Activated naive CD4-positive, alpha-beta T cell (primary cell): ENCODE measurements around the gene DPYD.

Experiments
- DNase-seq, 4 experiments: peaks; one replicate each; lab custom pipeline; 2025; lab: John Stamatoyannopoulos, UW

DPYD gene

DNA sequence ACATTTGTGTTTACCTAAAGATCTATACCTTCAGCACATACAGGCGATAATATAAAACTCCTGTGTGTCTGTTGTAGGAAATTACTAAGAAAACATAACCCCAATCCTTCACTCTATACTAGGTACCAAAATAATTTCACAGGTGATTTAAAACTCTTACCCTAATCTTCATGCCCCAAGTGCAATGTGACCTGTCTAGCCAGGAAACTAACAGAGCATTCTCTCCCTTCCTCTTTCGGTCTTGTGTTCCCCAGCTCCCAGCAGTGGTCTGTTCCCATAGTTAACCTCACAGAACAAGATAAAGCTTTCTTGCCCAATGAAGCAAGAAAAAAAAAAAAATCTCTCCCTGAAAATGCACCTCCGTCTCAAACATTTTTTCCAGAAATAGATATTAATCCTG lies 493.5 kb downstream of the DPYD start:
- no peak for DNase-seq

DNA sequence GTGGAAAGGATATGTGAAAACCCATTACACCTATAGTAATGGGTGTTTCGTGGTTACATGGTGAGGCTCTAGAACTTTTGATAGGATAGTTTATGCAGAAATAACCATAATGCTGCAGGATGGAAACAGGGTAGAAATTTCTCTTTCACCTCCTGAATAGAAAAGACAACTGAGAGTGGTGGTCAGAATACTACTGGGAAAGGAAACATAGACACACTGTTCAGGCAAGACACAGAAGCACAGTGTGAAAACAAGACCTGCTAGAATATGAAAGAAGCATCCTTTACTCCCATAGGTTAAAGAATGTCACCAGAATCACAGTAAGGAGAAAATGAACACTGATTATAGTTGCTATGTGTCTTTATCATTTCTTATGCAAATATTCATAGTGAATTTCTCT lies 496.6 kb downstream of the DPYD start:
- no peak for DNase-seq

DNA sequence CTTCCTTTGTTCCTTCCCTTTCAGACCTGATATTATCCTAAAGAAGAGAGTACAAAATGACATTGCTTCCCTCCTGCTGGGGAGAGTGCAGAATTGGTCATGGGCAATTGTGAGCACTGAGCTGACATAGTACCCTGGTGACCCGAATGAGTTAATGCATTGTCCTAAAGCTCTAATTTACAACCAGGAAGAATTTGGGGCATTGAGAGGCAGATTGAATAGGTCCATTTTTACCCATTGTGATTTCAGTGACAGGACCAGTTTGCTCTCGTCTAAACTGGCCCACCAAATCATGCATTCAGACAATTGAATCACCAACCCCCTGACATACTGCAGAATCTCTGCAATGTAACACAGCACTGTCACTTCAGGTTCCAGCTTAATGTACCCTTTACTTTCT lies 497.4 kb downstream of the DPYD start:
- DNase-seq = no peak

- DNase-seq = no peak
Measured at GRCh38 chr1:97417661-97418060, 503.2 kb downstream of the DPYD start.

DNA sequence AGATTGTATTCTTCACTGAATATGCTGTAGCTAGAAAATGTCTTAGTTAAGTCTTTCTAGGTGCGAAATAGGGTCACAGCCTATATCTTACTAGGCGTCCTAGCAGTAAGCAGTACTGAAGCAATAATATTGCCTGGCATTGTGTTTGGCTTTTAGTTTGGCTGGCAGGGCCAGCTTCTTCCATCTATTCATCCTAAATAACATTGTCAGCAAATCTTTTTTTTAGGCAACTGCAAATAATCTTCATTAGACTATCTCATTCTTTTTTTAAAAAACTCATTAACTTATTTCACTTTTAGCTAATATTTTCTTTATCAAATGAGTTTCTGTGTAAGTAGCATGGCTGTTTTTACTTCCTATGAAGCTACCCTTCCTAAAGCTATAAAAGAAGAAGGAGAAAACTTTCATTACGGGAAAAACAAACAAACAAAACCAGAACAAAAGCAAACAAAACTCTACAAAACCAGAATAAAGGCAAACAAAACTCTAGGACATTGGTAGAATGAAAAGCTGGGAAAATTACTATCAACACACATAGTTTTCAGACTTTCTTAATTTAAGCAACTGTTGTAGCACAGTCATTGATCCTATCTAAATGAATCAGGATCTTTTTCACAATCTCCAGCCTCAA lies 506.0 kb downstream of the DPYD start:
- DNase-seq = no peak

- no peak for DNase-seq
Measured at GRCh38 chr1:97412737-97413136, 508.1 kb downstream of the DPYD start.

GRCh38 chr1:97412166-97412565 lies 508.7 kb downstream of the DPYD start:
- no peak for DNase-seq

- DNase-seq = no peak
Measured at GRCh38 chr1:97396463-97396862, 524.4 kb downstream of the DPYD start.

GRCh38 chr1:97392701-97393100 lies 528.1 kb downstream of the DPYD start:
- no peak for DNase-seq

DNA sequence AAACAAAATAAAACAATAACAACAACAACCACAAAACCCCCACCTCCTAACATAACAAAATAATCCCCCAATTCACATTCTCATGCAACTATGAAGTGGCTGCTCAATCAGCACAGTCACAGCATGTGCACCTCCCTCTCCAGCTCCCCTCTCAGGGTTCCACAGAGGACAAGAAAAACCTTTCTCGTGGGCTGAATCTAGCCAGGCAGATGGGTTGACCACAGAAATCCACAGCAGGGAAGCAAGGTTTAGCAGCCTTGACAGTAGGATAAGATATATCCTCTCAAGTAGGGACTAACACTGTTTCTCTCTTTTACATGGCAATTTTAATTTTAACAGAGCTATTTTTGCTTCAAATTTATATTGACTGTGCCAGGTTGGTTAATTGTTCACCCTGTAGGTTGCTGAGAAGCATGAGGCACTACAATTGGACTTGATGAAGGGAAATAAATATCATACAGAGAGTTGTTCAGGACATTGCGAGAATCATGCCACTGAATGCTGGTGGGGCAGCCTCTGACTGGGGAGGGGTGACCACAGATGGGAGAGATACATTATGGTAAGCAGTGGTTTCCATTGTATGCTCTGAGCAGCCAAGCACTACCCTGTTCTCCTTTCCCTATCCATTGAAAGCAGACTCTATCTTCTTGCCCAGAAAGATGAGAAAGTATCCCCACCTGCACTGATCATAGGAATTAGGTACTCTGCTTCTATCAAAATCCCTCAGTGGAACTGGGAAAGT lies 535.1 kb downstream of the DPYD start:
- DNase-seq = no peak

DNA sequence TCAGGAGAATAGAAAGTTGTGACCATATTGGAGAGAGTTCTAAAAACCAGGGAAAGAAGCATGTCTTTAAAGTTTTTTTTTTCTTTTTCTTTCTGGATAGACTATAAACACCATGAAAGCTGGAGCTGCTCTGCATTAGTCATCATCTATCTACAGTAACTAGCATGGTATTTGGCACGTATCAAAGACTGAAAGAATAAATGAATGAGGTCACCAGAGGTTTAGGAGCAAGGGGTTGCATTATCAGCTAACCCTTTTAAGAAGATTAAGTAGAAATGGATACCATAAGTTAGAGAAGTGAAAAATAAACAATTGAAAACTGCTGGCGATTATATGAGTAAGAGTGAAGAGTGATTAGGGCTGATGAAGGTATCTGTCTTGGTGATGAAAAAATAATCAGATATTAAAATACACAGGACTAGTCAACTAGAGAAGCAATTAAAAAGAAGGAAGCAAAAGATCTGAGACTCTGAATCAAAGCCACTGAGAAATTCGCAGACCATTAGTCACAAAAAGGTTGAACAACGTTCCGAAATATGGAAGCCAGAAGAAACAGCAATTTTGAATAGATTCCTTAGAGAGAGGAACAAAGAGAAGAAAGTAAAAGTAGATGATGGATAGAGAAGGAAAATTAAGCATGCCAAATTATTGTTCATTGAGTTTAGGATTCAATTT lies 536.4 kb downstream of the DPYD start:
- DNase-seq = no peak

- no peak for DNase-seq
Measured at GRCh38 chr1:97383797-97384196, 537.0 kb downstream of the DPYD start.

GRCh38 chr1:97382206-97382605 lies 538.6 kb downstream of the DPYD start:
- no peak for DNase-seq

GRCh38 chr1:97379387-97380075 lies 541.3 kb downstream of the DPYD start:
- no peak for DNase-seq

GRCh38 chr1:97378596-97378995 lies 542.2 kb downstream of the DPYD start:
- DNase-seq = no peak

GRCh38 chr1:97377432-97378034 lies 543.3 kb downstream of the DPYD start:
- no peak for DNase-seq

GRCh38 chr1:97373000-97373399 lies 547.8 kb downstream of the DPYD start:
- no peak for DNase-seq

- DNase-seq = no peak
Measured at GRCh38 chr1:97372531-97372930, 548.3 kb downstream of the DPYD start.

GRCh38 chr1:97368296-97368695 lies 552.5 kb downstream of the DPYD start:
- no peak for DNase-seq

- DNase-seq = no peak
Measured at GRCh38 chr1:97366984-97367383, 553.9 kb downstream of the DPYD start.

DNA sequence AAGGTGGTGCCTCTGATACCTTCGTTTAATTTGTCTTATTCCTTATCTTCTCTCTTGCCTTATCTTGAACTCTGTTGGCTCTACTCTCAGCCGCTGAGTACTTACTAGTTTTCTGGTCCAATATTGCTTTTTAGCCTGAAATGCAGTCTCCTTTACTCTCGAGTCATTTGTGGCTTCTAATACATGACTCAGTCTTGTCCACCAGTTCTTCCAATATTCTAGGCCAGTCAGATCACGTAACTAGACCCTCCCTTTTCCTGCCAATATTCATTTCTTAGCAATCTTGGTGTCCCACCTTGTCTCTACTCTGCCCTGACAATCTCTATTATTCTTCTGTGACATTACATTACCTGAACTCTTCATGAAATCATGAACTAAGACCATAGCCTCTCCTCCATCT lies 555.8 kb downstream of the DPYD start:
- no peak for DNase-seq

- no peak for DNase-seq
Measured at GRCh38 chr1:97364086-97364485, 556.7 kb downstream of the DPYD start.
